Astrocyte (in vitro differentiated cells and primary cell): ENCODE data around the gene CLDND1. TPM values are rescaled to one million over a fixed set of nuclear protein-coding genes. Genes with fewer than 3 reads are reported as not detected.

Experiments used
- DNase-seq: peaks from one replicate; pipeline ENCODE4 v3.0.0-alpha.2; 2010; ENCODE audit warnings: low read depth
- FAIRE-seq: peaks from 2 replicates; lab custom pipeline; 2011; peaks lifted over from hg19 to GRCh38; lab: Jason Lieb, UNC
- H2AFZ ChIP-seq: 2 replicates; pipeline ENCODE4 v1.6.0; 2012; ENCODE audit warnings: low read depth, low read length, inconsistent platforms
- H3K27ac ChIP-seq: 2 replicates; pipeline ENCODE4 v1.5.1; 2011; ENCODE audit warnings: low read depth, low read length, inconsistent platforms
- H3K27me3 ChIP-seq: 2 replicates; pipeline ENCODE4 v1.6.0; 2011; ENCODE audit warnings: low read length, inconsistent platforms; ENCODE audit not compliant: insufficient read depth
- H3K36me3 ChIP-seq: 2 replicates; pipeline ENCODE4 v1.5.1; 2011; ENCODE audit warnings: low read length, inconsistent platforms; ENCODE audit not compliant: insufficient read depth
- H3K4me1 ChIP-seq: 2 replicates; pipeline ENCODE4 v1.5.1; 2011; ENCODE audit warnings: low read length, inconsistent platforms; ENCODE audit not compliant: insufficient read depth
- H3K4me2 ChIP-seq: 2 replicates; pipeline ENCODE4 v1.6.0; 2012; ENCODE audit warnings: low read length, inconsistent platforms
- H3K4me3 ChIP-seq: 2 replicates; pipeline ENCODE4 v1.5.1; 2011; ENCODE audit warnings: low read depth, mild to moderate bottlenecking, low read length, inconsistent platforms; ENCODE audit not compliant: insufficient read depth
- H3K79me2 ChIP-seq: 2 replicates; pipeline ENCODE4 v1.6.0; 2012; ENCODE audit warnings: mild to moderate bottlenecking, low read length, inconsistent platforms; ENCODE audit not compliant: insufficient read depth
- H3K9ac ChIP-seq: 2 replicates; pipeline ENCODE4 v1.6.0; 2012; ENCODE audit warnings: mild to moderate bottlenecking, low read length, inconsistent platforms
- H3K9me3 ChIP-seq: 2 replicates; pipeline ENCODE4 v1.5.1; 2012; ENCODE audit warnings: low read depth, mild to moderate bottlenecking, low read length, inconsistent platforms; ENCODE audit not compliant: insufficient read depth
- H4K20me1 ChIP-seq: 2 replicates; pipeline ENCODE4 v1.6.0; 2012; ENCODE audit warnings: low read length, inconsistent platforms; ENCODE audit not compliant: insufficient read depth
- H3K27ac Mint-ChIP-seq: one replicate; pipeline ENCODE4 v1.8.0; 2021; ENCODE audit warnings: mild to moderate bottlenecking, mixed read lengths; ENCODE audit not compliant: unreplicated experiment
- H3K27me3 Mint-ChIP-seq: one replicate; pipeline ENCODE4 v1.8.0; 2021; ENCODE audit warnings: low read depth, mixed read lengths; ENCODE audit not compliant: unreplicated experiment
- H3K36me3 Mint-ChIP-seq: one replicate; pipeline ENCODE4 v1.8.0; 2021; ENCODE audit warnings: low read depth, mixed read lengths; ENCODE audit not compliant: unreplicated experiment
- H3K4me1 Mint-ChIP-seq: one replicate; pipeline ENCODE4 v1.8.0; 2021; ENCODE audit warnings: low read depth, mixed read lengths; ENCODE audit not compliant: unreplicated experiment
- H3K4me3 Mint-ChIP-seq: one replicate; pipeline ENCODE4 v1.8.0; 2021; ENCODE audit warnings: mild to moderate bottlenecking, moderate library complexity, mixed read lengths; ENCODE audit not compliant: unreplicated experiment
- H3K9me3 Mint-ChIP-seq: one replicate; pipeline ENCODE4 v1.8.0; 2021; ENCODE audit warnings: mild to moderate bottlenecking, mixed read lengths; ENCODE audit not compliant: unreplicated experiment
- EZH2 ChIP-seq: IDR thresholded peaks from 2 replicates; pipeline ENCODE4 v1.6.1; 2012; ENCODE audit warnings: mild to moderate bottlenecking, low read length, inconsistent platforms; ENCODE audit not compliant: insufficient read depth
- total RNA-seq: library from RNA; stranded (reverse); gene quantifications from 2 replicates; pipeline ENCODE4 v1.2.1, GENCODE V29; 2021
- TF ChIP-seq, protein P1 (sequence below): IDR thresholded peaks from 2 replicates; pipeline ENCODE4 v1.5.1; 2011; ENCODE audit warnings: low read depth, mild to moderate bottlenecking, inconsistent platforms, low read length, moderate library complexity; ENCODE audit not compliant: insufficient read depth

The CLDND1 gene
- total RNA-seq, 1 donor from 2014 or later, result 104 TPM

DNA sequence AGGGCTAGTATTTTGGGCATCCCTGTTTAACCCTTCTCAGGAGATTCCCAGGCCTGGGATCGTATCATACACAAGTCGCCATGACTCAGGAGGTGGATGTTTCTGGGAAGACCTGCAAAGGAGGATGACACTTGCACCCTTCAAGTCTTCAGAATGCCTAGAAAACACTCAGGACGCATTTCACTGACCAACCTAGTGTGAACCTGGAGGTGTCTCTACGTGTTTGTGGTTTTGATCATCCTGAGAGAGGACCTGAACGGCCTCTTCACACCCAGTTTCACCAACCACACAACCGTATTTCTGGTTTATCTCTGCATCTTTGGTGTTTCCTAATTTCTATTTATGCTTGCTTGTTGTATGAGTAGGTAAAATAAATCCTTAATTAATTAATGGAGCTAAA is 2.8 kb upstream of the CLDND1 start:
- no peak overlapping the region for H3K27ac Mint-ChIP-seq
- no peak for TF ChIP-seq EZH2
- TF ChIP-seq, protein P1, sequence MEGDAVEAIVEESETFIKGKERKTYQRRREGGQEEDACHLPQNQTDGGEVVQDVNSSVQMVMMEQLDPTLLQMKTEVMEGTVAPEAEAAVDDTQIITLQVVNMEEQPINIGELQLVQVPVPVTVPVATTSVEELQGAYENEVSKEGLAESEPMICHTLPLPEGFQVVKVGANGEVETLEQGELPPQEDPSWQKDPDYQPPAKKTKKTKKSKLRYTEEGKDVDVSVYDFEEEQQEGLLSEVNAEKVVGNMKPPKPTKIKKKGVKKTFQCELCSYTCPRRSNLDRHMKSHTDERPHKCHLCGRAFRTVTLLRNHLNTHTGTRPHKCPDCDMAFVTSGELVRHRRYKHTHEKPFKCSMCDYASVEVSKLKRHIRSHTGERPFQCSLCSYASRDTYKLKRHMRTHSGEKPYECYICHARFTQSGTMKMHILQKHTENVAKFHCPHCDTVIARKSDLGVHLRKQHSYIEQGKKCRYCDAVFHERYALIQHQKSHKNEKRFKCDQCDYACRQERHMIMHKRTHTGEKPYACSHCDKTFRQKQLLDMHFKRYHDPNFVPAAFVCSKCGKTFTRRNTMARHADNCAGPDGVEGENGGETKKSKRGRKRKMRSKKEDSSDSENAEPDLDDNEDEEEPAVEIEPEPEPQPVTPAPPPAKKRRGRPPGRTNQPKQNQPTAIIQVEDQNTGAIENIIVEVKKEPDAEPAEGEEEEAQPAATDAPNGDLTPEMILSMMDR, result no peak
- DNase-seq (no peak), FAIRE-seq (no peak)
- no peak overlapping the region for H3K4me3 Mint-ChIP-seq
- no peaks in the 10 kb centered on the region for H3K9me3 ChIP-seq
- peaks cover 11% of the 10 kb centered on the region for H3K4me1 ChIP-seq
- no peaks in the 10 kb centered on the region for H3K9me3 Mint-ChIP-seq
- peaks cover 13% of the 10 kb centered on the region for H4K20me1 ChIP-seq
- H3K36me3 ChIP-seq, result peaks cover 8% of the 10 kb centered on the region
- no peaks in the 10 kb centered on the region for H3K27me3 ChIP-seq
- no peak overlapping the region for H3K9ac ChIP-seq
- H3K27me3 Mint-ChIP-seq, result no peaks in the 10 kb centered on the region
- no peak overlapping the region for H3K4me3 ChIP-seq
- peaks cover 5% of the 10 kb centered on the region for H3K4me1 Mint-ChIP-seq
- no peak overlapping the region for H2AFZ ChIP-seq
- no peak overlapping the region for H3K4me2 ChIP-seq
- H3K36me3 Mint-ChIP-seq, result no peaks in the 10 kb centered on the region
- H3K27ac ChIP-seq, result no peak overlapping the region
- peaks cover 22% of the 10 kb centered on the region for H3K79me2 ChIP-seq

DNA sequence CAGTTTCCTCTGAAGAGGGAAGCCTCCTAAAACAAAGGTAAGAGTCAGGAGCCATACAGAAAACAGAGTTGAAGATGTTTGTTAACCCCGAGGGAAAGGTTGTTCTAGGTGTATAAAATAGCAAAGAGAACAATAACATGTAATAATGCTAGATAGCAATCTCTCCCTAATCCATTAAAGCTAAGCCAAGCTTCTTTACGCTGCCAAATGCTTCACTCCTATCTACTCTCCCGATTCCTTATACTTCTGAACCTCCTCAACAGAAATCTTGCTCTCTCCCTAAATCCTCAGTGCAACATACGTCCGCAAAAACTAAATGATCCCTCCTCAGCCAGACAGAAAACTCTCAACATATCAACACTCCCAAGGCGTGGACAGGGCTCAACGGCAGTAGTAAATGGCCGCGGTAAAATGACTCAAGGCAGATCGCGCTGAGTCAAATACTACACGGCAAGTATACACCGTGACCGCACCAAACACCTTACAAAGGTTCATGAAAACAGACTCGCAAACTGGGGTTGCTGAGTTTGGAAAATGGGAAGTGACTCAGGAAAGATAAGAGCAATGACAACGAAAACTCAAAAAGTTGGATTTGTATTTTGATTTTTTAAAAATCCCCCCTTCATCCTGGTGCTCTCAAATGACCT is 682 bp downstream of the CLDND1 start:
- Histone ChIP-seq H3K27ac (peak overlapping the region; percentile 95), H3K36me3 (peaks cover 30% of the 10 kb centered on the region), H3K79me2 (peaks cover 48% of the 10 kb centered on the region), H3K9me3 (no peaks in the 10 kb centered on the region), H3K4me1 (peaks cover 18% of the 10 kb centered on the region), H2AFZ (peak overlapping the region; percentile 70), H3K4me3 (peak overlapping the region; percentile 85), H3K4me2 (peak overlapping the region; percentile 92), H4K20me1 (peaks cover 23% of the 10 kb centered on the region), H3K9ac (peak overlapping the region; percentile 90), H3K27me3 (no peaks in the 10 kb centered on the region)
- peaks cover 8% of the 10 kb centered on the region for H3K36me3 Mint-ChIP-seq
- no peaks in the 10 kb centered on the region for H3K9me3 Mint-ChIP-seq
- no peaks in the 10 kb centered on the region for H3K27me3 Mint-ChIP-seq
- H3K27ac Mint-ChIP-seq, result peak overlapping the region; percentile 64
- H3K4me1 Mint-ChIP-seq, result peaks cover 18% of the 10 kb centered on the region
- peak overlapping the region; percentile 93 for H3K4me3 Mint-ChIP-seq
- FAIRE-seq (peak; percentile 69), DNase-seq (peak; percentile 68)
- TF ChIP-seq, protein P1, result no peak
- no peak for TF ChIP-seq EZH2

DNA sequence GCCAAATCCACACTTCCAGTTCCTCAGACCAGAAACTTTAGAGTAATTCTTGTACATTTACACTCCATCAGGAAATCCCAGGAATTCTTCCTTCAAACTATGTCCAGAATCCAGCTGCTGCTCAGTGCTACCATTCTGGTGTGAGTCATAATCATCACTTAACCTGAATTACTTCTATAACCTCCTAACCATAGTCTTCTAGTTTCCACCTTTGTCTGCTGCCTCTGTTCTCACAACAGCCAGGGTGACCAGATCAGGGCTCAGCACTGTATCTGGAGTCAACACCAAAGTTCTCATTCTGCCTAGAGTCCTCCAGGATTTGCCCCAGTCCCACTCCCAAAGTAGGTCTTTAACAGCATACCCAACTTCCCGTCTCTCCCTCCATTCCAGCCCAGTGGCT is 3.4 kb downstream of the CLDND1 start:
- no peak overlapping the region for H3K27ac ChIP-seq
- H3K27ac Mint-ChIP-seq, result peak overlapping the region; percentile 82
- H3K4me1 Mint-ChIP-seq, result peaks cover 18% of the 10 kb centered on the region
- FAIRE-seq (no peak), DNase-seq (peak; percentile 20)
- H3K9me3 Mint-ChIP-seq, result no peaks in the 10 kb centered on the region
- no peaks in the 10 kb centered on the region for H3K9me3 ChIP-seq
- peaks cover 8% of the 10 kb centered on the region for H3K36me3 Mint-ChIP-seq
- H3K27me3 Mint-ChIP-seq, result no peaks in the 10 kb centered on the region
- no peak overlapping the region for H3K4me3 Mint-ChIP-seq
- no peak overlapping the region for H3K4me3 ChIP-seq
- H3K36me3 ChIP-seq, result peaks cover 53% of the 10 kb centered on the region
- H3K9ac ChIP-seq, result no peak overlapping the region
- peaks cover 18% of the 10 kb centered on the region for H3K4me1 ChIP-seq
- H3K4me2 ChIP-seq, result peak overlapping the region; percentile 19
- no peak for TF ChIP-seq EZH2
- TF ChIP-seq, protein P1, result no peak
- peaks cover 23% of the 10 kb centered on the region for H4K20me1 ChIP-seq
- H3K79me2 ChIP-seq, result peaks cover 48% of the 10 kb centered on the region
- no peak overlapping the region for H2AFZ ChIP-seq
- H3K27me3 ChIP-seq, result no peaks in the 10 kb centered on the region
